GM19455 (cell line): ENCODE results near the gene NLRP5.
A peak's percentile ranks its signal among the peaks of the same experiment; 100 is the strongest.

ENCODE experiments used
- ATAC-seq: cut with Tn5 transposase; IDR thresholded peaks from one replicate; pipeline ENCODE4 v1.9.1; 2021; ENCODE audit not compliant: unreplicated experiment

NLRP5 gene

DNA sequence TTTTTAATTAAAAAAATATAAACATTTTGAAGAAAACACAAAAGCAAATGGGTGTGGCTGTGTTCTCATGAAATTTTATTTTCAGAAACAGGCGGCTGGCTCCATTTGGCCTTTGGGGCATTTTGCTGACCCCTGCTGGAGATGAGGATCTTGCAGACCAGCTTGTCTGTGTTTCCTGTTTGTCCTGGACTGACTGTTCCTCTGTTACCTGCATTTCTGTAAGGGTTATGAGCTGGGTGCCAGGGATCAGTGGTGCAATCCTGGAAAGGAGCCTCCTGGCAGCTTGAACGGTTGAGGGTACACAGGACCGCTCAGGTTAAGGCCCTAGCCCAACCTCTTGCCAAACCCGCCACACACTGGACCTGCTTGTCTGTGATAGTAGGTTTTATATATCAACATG is 84.6 kb downstream of the NLRP5 start:
- ATAC-seq = no peak

DNA sequence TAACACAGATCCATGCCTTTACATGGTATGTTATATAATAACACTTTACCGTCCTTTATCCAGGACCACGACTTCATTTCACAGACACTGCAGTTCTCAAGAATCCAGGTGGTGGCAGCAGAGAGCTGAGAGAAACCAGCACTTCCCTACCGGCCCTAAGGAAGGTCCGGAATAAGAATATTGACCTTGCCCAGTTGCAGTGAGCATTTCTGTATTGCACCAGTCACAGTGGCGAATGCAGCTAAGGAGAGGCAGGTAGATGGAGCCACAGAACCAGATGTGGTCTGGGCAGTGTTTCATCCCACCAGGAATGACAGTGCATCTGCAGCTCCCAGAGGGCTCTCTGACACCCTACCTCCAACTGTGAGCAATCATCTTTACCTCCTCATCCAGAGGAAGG is 89.9 kb downstream of the NLRP5 start:
- no peak for ATAC-seq

DNA sequence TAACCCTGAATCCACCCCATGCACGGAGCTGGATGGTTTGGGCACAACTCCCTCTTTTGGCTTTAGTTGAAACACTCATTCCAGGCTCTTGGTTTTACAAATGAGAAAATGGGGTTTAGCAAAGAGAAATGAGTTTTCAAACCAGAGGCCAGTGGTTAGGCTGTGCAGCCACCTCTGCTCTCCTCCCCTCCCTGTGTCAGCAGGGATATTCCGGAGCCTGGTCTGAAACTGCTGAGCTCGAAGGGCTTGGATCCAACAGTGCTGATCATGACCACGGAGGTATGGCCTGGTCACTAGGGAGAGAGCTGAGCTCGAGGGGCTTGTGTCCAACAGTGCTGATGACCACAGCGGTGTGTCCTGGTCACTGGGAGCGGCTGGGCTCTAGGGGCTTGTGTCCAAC is 93.0 kb downstream of the NLRP5 start:
- ATAC-seq = no peak

DNA sequence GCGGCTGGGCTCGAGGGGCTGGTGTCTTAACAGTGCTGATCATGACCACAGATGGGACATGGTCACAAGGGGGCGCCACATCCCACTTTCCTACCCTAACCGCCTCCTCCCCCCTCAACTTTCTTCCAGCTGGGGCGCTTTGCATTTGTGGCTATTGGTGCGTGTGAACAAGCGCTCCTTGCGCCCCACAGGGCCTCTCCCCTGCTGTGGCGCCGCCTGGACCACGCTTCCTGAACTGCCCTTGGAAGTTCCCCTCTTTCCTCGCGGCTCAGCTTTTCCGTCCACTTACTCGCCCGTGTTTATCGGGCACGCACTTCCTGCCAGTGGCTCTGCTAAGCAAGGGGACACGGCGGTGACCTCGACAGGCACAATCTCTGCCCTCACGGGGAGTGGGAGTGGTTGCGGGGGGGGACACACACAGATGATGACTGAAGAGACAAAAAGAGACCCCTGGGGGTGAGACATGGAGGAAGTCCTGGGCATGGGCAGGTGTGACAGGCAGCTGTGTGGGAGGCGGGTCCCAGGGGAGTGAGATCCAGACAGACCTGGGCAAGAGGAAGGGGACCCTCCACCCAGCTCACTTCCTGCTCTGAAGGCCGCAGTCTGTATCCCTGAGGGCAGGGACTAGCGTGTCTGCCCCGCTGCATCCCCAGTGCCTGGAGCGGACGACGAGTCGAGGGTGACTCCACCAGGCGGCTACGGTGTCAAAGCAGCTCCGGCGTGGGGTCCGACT is 94.3 kb downstream of the NLRP5 start:
- ATAC-seq = peak; percentile 65

DNA sequence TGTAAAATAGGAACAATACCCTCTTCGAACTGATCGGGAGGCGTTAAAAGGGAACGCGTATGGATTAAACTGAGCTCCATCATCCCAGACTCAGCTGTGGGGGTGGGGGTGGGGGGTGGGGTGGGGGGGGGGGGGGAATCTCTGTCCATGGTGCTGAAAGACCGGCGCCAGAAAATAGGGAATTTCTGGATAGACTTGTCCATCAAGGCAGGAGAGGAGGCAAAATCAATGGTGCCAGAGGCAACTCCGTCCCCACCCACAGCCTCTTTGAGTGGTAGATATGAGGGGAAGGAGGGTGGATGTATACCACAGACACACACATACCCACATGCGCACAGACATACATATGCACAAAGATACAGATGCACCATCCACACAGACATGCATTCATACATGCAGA is 97.1 kb downstream of the NLRP5 start:
- ATAC-seq = no peak

DNA sequence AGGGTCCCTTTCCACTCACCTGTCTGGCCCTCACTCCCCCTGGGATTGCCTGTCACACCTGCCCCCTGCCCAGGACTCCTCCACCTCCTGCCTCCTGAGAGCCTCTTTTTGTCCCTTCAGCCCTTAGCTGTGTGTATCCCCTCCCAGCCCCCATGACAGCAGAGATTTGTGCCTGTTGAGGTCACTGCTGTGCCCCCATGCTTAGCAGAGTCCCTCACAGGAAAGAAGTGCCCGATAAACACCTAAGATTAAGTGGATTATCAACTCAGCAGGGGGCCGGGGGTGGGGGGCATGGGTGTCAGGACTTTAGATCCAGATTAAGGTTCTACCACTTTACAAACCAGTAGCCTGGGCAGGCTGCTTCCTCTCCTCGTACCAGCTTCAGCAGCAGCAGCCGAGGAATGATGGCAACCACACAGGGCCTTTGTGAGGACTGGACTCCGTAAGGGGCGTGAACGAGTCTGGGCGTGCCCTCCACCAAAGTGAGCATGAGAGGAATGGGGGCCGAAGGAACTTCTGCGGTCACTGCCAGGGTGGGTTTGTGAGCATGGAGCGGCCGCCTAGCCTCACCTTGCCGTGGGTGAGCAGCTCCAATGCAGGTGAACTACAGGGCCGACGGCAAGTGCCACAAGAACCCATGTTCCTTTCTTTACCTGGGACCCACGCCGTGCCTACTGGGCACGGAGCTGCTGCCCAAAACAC is 98.4 kb downstream of the NLRP5 start:
- ATAC-seq = no peak

DNA sequence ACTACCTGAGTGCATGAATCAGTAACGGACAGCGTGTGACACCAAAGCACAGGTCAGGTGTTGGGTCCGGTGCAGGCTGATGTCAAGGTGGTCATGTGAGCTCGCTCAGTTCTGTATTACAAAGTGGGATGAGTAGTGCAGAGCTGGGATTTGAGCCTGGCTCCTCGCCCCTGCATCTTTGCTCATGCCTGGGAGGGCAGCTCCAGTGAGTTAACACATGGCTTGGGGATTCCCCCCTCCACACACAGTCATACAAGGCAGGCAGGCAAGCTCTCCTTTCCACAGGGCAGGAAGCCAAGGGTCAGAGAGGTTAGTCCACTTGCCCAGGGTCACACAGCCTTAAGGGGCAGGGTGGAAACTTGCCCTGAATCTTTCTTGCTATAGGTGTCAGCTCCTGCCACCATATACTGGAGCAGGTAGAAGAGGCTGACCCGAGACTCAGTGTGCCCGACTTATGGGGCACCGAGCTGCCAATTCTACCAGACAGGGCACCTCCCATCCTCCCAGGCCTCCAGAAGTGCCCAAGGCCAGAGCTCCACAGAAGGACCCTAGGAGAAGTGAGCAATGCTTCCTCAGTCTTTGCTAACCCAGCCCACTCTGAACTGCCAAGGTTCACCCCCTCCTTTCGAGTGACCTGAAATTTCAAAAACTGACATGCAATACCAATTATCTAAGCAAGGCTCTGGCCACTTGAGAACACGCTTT is 99.1 kb downstream of the NLRP5 start:
- ATAC-seq = no peak

DNA sequence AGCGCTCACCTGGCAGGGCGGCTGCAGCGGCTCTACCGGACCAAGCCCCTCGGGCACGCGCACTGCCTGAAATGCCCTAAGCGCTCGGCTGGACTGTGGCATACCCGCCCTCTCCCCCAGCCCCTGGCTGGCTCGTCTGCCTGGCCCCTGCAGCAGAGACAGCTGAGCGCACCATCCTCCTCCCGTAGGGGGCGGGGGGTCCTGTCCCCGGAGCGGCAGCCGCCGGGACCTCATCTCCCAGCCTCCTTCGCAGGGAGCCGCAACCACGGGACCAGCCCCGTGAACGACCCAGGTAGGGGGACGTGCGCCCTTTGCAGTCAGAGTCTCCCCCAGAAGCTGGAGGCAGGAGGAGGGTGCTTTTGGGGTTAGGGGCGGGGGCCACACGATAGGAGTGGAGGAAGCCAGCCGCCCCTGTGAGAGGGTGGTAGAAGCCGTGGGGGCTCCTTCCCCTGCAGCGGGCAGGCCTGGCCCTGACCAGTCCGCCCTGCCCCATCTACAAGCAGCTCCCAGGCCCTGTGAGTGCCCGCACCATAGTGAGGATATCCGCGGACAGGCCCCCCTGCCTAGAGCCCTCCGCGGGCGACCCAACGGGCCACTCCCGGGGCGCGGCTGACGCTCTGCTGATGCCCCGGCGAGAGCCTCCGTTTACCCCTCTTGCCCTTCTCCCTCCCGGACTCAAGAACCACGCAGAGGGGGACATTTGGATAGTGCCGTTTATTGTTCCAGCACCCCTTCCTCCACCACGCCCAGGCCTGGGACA is 100.3 kb downstream of the NLRP5 start:
- ATAC-seq = no peak

DNA sequence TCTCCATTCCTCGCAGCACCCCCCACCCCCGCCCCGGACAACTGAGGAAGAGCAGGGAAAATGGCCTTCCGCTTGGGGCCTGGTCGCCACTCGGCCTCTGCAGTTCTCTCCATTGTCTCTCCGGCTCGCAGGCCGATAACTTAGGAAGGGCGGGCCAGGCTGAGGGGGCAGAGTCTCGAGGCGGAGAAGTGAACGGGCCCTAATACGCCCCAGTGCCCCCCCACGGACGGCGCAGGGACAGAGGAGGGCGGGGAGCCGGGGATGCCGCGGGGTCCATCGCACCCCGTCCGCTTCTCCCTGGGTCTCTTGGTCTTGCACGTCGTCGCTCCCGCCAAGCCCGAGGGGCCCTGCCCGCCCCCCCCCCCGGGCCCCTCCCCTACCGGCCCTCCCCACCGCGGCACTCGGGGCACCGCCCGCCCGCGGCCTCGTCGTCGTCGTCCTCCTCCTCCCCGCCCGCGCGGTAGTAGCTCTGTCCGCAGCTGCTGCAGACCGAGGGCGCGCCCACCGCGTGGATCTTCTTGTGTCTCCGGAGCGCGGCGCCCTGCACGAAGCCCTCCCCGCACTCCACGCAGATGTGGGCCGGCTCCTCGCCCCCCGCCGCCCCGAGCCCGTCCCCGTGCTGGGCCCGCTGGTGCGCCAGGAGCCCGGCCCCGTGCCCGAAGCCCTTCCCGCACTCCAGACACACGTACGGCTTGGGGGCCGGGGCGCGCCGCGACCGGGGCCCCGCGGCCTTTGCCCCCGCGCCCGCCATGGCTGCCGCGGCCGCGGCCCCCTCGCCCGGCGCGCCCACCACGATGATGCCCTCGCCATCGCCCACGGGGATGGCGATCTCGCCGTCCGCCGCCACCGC is 101.3 kb downstream of the NLRP5 start:
- no peak for ATAC-seq

DNA sequence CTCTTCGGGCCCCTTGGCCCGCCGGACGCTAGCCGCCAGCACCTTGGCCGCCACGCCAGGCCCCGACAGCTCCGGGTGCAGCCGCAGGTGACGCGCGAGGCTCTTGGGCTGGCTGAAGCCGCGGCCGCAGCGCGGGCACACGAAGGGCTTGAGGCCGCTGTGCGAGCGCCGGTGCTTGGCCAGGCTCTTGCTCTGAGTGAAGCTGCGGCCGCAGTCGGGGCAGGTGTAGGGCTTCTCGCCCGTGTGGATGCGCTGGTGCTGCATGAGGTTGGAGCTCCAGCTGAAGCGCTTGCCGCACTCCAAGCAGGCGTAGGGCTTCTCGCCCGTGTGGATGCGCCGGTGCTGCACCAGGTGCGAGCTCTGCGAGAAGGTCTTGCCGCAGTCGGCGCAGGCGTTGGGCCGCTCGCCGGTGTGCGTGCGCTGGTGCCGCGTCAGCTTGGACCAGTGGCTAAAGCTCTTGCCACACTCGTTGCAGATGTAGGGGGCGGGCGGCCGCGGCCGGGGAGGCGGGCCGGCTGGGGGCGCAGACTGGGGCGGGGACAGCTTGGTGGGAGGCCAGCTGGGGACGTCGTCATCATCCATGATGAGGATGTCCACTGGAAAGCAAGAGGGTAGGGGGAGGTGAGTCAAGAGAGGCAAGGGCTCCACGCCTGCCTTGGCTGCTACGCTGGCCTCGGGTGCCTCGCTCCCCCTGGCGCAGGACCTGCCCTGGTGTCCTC is 102.1 kb downstream of the NLRP5 start:
- no peak for ATAC-seq

DNA sequence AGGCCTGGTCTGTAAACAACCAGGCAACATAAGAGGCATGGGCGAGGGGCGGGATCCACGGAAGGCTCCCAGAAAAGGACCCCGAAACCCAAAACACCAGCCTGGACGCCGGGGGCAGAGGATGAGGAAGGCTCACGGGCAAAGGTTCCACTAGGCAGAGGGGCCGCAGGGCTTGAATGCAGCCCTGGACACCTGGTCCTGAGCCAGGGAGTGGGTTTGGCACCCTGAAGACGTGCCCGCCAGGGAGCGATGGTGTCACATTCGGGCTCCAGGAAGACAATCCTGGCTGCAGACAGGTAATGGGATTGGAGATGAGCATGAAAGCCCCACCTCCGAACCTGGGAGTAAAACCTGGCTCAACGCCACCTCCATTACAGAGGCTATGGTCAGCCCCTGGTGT is 102.8 kb downstream of the NLRP5 start:
- no peak for ATAC-seq

DNA sequence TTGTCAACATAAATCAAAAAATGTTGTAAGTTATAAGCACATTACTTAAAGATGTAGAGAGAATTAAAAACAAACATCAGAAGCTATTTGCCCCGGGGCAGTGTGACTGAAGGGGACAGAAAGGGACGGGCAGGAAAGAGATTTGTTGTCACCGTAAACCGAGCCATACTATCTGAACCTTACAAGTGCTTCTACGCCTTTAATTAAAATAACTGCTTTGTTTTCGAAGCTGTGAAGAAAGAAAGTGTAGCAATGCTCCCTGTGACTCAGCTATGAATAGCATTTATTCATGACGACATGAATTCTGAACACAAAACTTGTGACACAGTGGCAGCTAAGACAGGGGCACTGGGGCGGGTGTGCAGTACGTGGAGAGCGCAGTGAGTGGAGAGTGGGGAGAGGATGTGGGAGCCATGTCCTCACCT is 104.5 kb downstream of the NLRP5 start:
- ATAC-seq = no peak

DNA sequence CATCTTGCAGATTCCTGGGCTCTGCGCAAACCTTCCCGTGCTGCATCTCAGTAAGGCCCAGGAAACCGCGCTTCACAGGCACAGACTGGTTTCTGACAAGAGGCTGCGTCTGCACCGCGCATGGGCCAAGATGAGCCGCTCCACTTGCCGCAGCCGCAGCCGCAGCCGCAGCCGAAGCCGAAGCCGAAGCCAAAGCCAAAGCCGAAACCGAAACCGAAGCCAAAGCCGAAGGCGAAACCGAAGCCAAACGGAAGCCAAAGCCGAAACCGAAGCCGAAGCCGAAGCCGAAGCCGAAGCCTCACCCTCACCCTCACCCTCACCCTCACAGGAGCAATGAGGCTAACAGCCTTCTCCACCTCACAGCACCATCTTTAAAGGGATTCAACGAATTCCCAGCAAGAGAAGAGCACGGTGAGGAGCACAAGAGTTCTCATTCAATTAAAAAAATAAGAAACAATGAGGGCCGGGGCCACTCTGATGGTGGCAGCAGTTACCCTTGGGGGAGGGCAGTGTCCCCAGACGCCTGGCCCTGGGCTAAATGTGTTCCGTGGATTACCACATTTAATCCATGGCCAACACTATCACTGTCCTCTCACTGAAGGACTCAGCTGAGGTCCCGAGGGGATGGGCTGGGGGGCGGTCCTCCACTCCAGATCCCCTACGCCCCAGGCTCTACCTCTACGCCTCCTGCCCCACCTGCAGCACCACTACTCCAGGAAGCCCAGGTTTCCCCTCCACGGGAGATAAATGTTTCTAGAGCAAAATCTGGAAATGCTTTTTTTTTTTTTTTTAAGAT is 105.4 kb downstream of the NLRP5 start:
- ATAC-seq = no peak

DNA sequence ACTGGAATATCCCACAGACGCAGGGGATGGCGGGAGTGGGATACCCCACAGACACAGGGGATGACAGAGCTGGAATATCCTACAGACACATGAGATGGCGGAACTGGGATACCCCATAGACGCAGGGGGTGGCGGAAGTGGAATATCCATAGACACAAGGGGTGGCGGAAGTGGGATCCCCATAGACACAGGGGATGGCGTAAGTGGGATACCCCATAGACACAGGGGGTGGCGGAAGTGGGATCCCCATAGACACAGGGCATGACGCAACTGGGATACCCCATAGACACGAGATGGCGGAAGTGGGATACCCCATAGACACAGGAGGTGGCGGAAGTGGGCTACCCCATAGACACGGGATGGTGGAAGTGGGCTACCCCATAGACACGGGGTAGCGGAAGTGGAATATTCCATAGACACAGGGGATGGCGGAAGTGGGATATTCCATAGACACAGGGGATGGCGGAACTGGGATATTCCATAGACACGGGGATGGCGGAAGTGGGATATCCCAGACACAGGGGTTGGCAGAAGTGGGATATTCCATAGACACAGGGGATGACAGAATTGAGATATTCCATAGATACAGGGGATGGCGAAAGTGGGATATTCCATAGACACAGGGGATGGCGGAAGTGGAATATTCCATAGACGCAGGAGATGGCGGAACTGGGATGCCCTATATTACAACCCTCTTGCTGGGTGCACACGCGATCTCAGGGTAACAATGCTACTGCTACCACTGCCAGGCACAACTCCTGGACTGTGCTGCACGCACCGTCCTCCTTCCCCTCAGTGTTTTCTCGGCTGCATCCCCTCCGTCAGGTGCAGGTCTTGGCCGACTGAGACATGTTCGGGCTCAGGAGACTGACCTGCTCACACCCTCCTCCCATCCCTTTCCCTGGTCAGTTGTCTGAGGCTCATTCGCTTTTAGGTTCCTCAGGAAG is 106.4 kb downstream of the NLRP5 start:
- no peak for ATAC-seq

DNA sequence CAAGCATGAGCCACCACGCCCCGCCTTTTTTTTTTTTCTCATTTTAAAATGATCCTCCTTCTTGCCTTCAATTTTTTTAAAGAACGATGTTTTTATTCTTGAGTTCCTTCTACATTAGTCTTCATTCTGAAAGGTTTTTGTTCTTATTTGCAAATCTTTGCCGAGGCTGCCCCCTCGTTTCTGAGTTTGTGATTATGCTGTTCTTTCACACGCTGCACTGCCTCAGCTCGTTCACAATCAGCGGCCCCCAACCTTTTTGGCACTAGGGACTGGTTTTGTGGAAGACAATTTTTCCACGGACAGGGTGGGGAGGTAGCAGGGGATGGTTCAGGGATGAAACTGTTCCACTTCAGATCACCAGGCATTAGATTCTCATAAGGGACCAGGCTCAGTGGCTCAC is 107.9 kb downstream of the NLRP5 start:
- ATAC-seq = no peak

DNA sequence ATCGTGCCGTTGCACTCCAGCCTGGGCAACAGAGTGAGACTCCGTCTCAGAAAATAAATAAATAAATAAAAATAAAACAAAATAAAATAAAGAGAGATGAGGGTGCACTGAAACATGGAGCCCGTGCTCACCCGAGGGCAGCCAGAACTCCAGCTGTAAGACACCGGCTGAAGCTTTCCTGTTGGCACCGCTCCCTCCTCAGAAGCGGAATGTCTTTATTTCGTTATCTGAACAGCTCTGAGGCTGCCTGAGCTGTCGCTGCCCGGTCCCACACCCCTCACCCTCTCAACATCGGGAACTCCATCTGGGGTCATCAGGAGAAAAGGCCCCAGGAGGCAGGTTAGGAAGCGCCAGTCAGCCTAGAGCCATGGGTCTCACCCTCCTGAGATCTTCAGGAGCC is 110.1 kb downstream of the NLRP5 start:
- ATAC-seq = no peak

DNA sequence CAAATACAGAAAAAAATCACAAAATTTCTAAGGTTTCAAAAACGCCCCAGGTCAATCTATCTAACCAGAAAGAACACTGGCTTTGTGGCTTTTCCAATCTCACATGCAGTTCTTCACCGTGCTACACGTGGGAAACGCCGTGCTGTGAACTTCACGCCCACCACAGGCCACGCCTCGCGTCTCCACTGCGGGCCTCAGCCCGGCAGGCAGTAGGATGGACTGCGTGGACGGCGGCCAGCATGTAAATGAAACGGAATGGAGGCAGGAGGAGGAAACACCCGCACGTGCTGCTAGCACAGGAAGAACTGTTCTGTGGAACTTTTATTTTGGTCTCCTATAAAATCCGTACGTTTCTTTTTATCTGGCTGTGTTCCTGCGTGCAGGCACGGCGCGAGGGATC is 110.7 kb downstream of the NLRP5 start:
- ATAC-seq = no peak

DNA sequence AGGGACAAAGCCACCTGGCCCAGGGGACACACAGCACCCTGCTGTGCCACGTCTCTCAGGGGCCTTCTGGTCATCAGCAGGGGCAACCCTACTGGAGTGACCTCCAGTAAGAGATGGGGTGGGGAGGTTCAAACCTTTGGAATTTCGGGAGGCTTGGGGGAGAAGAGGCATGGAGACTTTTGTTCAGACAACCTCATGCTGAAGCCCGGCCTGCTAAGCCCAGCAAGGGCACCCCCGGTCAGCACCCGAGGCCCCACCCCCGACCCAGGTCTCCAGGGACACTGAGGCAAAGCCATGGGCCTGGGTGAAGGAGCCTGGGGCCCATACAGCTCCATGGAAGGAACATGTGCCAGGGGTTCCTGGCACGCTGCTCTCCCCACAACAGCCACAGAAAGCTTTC is 111.2 kb downstream of the NLRP5 start:
- ATAC-seq = no peak
